MM.1S (cell line): ENCODE data around the gene ARHGAP12.

Source experiments
- CTCF ChIP-seq: fragments of 300-600 bp; sonication (generic); IDR thresholded peaks from 2 replicates; pipeline ENCODE4 v1.5.1; 2016; ENCODE audit warnings: antibody characterized with exemption, low read length, mixed read lengths
- EZH2 ChIP-seq: fragments of 300-600 bp; sonication (generic); optimal IDR thresholded peaks from 2 replicates; pipeline ENCODE3; 2017; ENCODE audit warnings: low read depth, mild to moderate bottlenecking, antibody characterized with exemption, low read length, mixed read lengths

- TF ChIP-seq EZH2: no peak
- TF ChIP-seq CTCF: no peak
Observed at GRCh38 chr10:31855033-31855432, 73.6 kb downstream of the ARHGAP12 start.
